ENCODE data around the gene MTERF1. TPM values are rescaled to one million over a fixed set of nuclear protein-coding genes. Genes with fewer than 3 reads are reported as not detected.

The MTERF1 gene
- total RNA-seq, 1 experiment from 2014 or later: 35.6 TPM

DNA sequence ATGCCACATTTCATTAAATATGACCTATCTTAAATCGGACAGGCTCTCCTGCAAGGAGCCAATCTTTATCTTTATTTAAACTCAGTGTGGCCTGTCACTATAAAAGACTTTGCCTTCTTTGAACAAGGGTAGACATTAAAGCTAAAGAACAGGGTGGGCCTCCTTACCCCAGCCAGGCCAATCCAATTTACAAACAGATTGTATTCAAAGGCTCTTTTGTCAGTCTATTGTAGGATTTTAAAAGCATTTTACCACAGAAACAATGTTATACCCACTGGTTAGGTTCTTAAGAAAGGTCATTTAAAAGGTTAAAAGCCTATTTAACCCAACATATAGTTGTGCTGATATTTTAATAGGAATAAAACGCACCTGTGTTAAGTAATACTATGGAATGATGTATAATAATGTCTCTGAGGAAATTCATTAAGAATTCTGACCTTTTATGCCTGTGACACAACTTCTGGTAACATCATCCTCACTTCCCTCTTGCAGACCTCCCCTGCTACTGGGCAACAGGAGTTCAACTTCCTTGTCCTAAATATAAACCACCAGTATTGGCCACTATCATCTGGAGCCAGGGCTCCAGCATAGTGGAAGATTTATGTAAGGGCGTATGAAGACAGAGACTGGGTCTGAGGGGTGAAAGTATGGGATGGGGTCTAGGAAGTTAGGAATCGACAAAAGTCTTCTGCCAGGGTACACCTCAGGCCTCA is 32.5 kb downstream of the MTERF1 start:
- in situ Hi-C loops (cut with HindIII; ENCODE audit: low pct_unique_long_range_greater_than_20kb, low sequenced_read_pairs): no loop called here
- no peak for DNase-seq (ENCODE audit: low read depth, low spot score)

DNA sequence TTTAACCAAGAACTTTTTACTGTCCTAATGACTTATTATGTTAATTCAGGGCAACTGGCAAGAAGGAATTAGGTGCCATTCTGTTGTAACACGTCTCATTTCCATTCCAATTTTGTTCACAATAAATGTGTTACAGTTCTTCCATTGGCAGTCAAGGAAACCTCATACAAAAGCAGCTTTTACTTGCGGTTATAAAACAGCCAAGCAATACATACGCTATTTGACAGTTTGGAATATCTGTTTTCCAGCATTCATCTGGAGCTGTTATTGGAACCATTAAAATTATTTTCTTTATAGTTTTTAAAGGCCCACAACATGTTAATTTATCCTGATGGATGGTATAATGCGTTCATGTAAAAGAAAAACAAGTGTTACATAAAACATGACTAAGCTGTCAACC is 33.3 kb downstream of the MTERF1 start:
- no peak for DNase-seq (ENCODE audit: low read depth, low spot score)

DNA sequence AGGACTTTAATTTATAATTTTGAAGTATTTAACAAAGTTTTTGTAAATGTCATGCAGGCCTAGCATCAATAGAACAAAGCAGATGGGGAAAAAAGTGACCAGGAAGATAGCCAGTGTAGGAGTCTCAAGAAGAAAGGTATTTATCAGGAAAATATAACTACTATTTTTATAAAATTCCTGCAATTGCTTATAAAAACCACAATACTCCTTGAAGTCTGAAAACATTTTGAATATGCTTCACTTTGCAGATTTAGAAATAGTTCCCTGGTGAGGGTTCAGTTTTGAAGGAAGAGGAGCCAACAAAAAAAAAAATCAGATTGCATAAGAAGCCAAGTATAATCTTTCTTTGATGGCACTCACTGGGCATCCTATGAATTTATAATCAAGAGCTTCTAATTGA is 34.1 kb downstream of the MTERF1 start:
- in situ Hi-C loops (cut with HindIII; ENCODE audit: low pct_unique_long_range_greater_than_20kb, low sequenced_read_pairs): no loop called here

More for the DNA sequence above, 33.3 kb downstream of the MTERF1 start:
- in situ Hi-C loops (cut with HindIII; ENCODE audit: low pct_unique_long_range_greater_than_20kb, low sequenced_read_pairs): no loop called here

DNA sequence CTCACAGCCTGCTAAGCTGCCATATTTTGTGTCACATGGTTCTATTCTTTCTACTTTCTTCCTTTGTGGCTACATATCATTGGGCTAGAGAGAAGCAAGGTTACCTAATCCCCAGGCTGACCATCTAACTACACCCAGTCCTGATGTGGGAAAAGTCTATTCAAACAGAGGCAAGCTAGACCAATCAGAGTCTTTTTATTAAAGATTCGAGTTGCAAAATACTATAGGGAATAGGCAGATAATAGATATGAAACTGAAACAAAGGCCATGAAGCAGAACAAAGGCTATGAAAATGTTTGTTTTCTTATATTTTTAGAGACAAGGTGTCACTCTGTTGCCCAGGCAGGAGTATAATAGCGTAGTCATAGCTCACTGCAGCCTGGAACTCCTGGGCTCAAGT is 36.7 kb downstream of the MTERF1 start:
- DNase-seq (ENCODE audit: low read depth, low spot score): no peak
- in situ Hi-C loops (cut with HindIII; ENCODE audit: low pct_unique_long_range_greater_than_20kb, low sequenced_read_pairs): no loop called here

More for the DNA sequence above, 34.1 kb downstream of the MTERF1 start:
- no peak for DNase-seq (ENCODE audit: low read depth, low spot score)

GRCh38 chr7:91838439-91838838 is 42.1 kb downstream of the MTERF1 start:
- in situ Hi-C loops (cut with HindIII; ENCODE audit: low pct_unique_long_range_greater_than_20kb, low sequenced_read_pairs): no loop called here
- DNase-seq (ENCODE audit: low read depth, low spot score): no peak

- in situ Hi-C loops (cut with HindIII; ENCODE audit: low pct_unique_long_range_greater_than_20kb, low sequenced_read_pairs): no loop called here
- no peak for DNase-seq (ENCODE audit: low read depth, low spot score)
These were observed 43.0 kb downstream of the MTERF1 start for GRCh38 chr7:91837397-91838070.

DNA sequence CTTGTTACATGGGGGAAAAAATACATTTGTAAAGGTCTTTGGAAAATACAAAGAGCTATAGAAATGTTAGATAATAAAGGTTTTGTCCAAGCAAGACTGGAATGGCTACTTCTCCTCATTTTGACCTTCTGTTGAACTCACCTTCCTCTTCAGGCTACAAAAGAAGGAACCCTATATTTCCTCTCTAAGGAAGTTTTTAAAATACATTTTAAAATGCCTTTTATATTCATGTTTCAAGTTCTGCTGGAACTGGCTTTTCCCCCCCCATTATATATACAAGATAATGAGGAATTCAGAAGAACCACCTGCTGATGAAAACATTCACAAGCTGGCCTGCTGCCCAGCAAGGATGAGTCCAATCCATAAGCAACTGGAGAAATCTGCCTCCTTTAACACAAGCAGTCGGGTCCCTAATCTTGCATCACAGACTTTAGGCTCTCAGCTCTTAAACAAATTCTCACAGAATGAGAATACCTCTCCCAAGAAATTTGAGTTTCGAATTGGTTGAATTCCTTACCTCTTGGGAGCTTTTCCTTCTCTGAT is 44.6 kb downstream of the MTERF1 start:
- in situ Hi-C loops (cut with HindIII; ENCODE audit: low pct_unique_long_range_greater_than_20kb, low sequenced_read_pairs): no loop called here

DNA sequence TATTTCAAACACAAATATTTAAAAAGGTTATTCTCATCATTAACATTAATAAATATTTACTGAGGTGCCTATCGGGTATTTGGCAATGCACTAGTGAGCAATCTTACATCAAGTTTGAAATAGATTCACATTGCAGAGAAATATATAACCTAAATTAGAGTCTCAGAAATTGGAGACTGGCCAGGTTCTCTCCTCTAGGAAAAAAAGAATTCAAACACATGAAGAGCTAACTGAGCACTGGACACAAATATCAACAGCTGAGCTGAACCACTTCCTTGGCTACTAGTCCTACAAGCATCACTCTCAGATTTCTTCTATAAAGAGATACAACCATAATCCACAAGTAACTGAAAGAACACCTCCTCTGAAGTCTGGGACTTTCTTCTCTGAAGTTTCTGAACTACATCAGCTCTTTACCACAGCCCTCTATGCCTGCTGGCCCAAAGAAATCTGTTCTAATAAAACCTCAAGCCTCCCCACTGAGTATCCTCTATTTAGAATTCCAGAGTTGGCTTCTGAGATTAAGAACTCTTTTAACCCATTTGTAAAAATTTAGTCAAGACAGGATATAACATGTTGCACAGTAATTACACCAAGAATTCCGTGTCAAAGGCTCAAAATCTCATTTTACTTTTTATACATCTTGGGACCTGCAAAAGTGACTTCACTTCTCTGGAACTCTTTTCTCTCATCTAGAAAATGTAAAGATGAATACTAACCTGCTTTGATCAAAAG is 45.2 kb downstream of the MTERF1 start:
- DNase-seq (ENCODE audit: low read depth, low spot score): no peak
- in situ Hi-C loops (cut with HindIII; ENCODE audit: low pct_unique_long_range_greater_than_20kb, low sequenced_read_pairs): no loop called here

More for the DNA sequence above, 44.6 kb downstream of the MTERF1 start:
- DNase-seq (ENCODE audit: low read depth, low spot score): peak; percentile 81

- in situ Hi-C loops (cut with HindIII; ENCODE audit: low pct_unique_long_range_greater_than_20kb, low sequenced_read_pairs): no loop called here
- no peak for DNase-seq (ENCODE audit: low read depth, low spot score)
These were observed 47.9 kb downstream of the MTERF1 start for GRCh38 chr7:91832493-91833045.

GRCh38 chr7:91827169-91827568 is 53.3 kb downstream of the MTERF1 start:
- in situ Hi-C loops (cut with HindIII; ENCODE audit: low pct_unique_long_range_greater_than_20kb, low sequenced_read_pairs): no loop called here
- DNase-seq (ENCODE audit: low read depth, low spot score): no peak

DNA sequence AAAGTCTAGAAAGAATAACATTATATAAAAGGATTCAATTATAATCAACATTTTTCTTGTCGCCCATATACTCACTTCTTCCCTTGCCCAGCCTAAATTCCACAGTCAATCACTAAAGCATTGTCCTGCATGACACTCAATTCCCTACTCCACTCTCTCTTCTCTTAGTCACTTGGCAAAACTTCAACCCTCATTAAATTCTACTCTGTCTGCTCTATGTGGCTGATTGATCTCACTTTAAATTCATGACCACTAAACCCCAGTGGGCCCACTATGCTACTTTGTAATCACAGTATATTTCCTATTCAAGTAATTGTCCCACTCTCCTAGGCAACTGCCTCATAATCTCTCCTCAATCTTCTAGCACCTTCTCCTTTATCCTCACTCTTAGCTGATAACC is 54.1 kb downstream of the MTERF1 start:
- in situ Hi-C loops (cut with HindIII; ENCODE audit: low pct_unique_long_range_greater_than_20kb, low sequenced_read_pairs): no loop called here
- no peak for DNase-seq (ENCODE audit: low read depth, low spot score)

GRCh38 chr7:91824201-91824600 is 56.3 kb downstream of the MTERF1 start:
- no peak for DNase-seq (ENCODE audit: low read depth, low spot score)
- in situ Hi-C loops (cut with HindIII; ENCODE audit: low pct_unique_long_range_greater_than_20kb, low sequenced_read_pairs): no loop called here

Other genes with a start within 250 kb of the MTERF1 start
- 42.0 and 51.7 TPM in 2 replicates for gene AKAP9, start 60.2 kb upstream of the MTERF1 start, total RNA-seq (2014; rRNA removed; shearing (Covaris generic))